HT1080 (cell line): Measurements from ENCODE around the gene SLC22A13. TPM values are rescaled to one million over a fixed set of nuclear protein-coding genes. Genes with fewer than 3 reads are reported as not detected.
"Not testable (repeated sequence)": the region's sequence is repeated elsewhere in the genome, so short reads cannot be mapped to it uniquely, and the experiment has no call there.

Source experiments
- DNase-seq: peaks from one replicate; pipeline ENCODE4 v3.0.0-alpha.2; 2015; ENCODE audit warnings: low read depth
- total RNA-seq: library from RNA; depleted of rRNA; stranded (reverse); fragments of >200 nt; shearing (Covaris generic); gene quantifications from 2 replicates; pipeline ENCODE4 v1.2.3, GENCODE V29; 2014

SLC22A13 gene
- total RNA-seq, 1 experiment from 2014 or later = not detected

DNA sequence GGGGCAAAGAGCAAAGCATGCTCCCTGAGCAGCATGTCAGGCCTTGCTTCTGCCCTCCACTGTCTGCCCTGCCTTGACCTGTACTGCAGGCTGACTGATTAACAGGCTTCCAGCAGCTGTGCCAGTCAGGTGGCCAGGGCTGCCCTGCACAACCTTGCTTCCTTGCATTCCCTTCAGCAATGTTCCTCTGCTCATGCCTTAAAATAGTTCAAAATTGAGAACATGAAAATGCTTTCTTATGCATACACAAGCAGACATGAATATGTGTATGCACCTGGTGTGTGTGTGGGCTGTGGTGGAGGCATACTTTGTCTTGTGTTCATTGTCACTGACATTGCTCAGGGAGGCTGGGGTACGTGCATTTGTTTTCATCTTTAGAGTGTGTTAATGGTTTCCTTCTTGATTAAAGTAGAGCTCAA, 1.2 kb upstream of the SLC22A13 start:
- no peak for DNase-seq

DNA sequence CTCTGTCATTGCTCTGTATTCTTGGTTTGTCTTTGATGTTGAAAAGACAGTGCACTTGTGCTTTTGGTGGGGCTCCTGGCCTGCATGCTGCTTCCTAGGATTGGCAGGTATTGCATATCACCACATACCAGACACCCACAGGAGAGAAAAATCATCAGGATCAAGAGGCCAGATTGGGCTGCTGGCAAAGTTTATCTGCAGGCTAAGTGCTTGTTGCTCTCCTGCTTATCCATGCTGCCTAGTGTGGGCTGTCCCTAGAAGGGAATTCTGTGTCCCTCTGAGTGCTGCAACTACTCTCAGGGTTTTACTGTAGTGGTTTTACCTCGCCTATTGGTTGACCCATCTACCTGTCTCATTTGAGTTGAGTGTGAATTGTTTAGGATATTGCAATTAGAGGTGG, 833 bp upstream of the SLC22A13 start:
- no peak for DNase-seq

DNA sequence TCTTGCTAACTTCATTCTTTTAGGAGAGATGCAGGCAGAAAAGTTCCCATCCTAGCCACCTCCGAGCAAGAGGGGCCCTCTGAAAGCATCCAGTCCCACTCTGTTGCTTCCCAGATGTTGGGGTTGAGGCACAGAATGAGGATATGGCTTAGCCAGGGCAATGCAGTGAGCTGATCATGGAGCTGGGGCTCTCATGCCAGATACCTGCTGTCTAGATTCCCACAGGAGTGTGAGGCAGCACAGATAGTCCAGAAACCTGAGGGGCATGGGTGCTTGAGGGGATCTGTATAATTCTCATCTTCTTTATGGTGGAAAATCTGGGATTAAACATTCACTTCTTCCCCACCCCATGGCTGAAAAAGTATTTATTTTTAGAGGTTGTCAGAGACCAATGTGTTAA, 1.2 kb downstream of the SLC22A13 start:
- no peak for DNase-seq

DNA sequence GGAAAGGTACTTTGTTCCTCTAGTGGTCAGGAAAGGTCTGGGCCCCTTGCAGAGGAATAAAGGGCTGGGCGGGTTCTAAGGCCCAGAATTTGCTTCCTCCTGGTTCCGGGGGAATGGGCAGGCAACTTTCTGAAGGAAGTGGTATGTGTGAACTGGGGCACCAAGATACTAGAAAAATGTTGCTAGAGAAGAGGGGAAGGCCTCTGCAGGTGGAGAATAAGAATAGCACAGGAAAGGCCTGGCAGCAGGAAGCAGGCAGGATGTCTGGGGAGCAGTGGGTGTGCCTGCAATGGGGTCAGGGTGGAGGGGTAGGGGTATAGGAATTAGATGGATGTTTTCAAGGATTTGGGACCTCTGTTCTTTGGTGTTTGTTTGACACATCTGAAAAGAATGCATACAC, 2.0 kb downstream of the SLC22A13 start:
- no peak for DNase-seq

DNA sequence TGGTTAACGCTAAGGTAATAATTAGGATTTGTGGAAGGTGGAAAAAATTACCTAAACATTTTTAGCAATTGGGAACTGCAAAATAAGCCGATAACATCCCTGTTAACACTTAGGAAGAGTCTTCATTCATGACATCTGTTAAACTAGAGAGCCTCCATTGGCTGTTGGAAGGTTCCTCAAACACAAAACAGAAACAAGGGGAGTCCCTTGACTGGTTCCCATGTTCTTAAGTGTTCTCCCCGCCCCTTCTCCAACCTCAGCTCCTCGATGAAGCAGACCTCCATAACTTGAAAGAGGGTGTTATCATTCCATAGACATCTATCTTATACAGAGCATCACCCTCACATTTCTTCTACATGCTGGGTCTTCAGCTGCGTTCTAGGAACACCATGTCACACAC, 2.5 kb downstream of the SLC22A13 start:
- DNase-seq = no peak

DNA sequence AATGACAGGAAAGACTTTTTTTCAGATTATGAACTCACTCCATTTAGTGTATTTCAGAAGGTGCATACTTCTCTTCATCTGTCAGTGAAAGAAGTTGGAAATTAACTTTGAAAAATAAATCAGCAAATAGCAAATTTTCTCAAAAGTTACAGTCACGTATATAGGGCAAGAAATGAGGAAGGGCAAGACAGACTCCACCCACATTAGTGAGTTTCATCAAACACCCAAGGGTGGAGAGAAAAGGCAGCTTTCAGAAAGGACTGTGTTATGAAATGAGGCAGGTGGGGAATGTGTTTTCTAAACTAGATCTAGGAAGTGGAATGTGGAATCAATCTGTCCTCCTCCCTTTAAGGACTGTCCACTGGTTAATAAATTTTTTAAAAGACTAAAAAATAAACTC, 2.9 kb downstream of the SLC22A13 start:
- DNase-seq = no peak

DNA sequence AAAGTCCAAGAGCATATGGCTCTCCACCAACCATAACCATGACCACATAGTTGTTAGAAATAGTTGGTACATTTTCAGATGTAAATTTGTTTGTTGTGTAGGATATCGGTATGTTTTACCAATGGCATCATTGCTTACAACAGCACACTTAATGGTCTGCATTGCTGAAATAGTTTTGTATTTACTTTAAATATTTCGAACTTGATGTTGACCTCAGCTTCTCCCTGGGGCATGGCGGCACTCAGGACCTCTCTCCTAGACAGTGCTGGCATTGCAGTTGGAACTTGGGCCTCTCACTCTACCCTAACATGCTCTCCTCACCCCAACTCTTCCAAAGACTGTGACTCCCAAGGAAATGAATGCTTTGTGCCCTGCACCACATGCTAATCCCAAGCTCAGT, 5.0 kb downstream of the SLC22A13 start:
- DNase-seq = no peak

DNA sequence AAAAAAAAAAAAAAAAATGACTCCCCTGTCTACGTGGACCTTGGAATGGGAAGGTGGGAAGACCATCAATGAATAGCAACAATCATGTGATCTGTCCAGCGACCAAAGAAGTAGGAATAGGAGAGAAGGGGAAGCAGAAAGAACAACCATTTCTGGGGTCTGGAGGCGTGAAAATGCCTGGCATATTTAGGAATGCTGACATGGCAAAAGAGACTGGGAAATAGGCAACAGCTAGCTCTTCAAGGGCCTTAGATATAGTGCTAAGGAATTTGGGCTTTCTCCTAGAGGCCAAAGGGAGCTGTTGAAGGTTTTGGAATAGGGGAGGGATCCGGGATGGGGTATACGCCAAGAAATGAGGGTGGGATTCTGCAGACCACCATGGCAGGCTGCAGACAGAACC, 5.9 kb downstream of the SLC22A13 start:
- no peak for DNase-seq

DNA sequence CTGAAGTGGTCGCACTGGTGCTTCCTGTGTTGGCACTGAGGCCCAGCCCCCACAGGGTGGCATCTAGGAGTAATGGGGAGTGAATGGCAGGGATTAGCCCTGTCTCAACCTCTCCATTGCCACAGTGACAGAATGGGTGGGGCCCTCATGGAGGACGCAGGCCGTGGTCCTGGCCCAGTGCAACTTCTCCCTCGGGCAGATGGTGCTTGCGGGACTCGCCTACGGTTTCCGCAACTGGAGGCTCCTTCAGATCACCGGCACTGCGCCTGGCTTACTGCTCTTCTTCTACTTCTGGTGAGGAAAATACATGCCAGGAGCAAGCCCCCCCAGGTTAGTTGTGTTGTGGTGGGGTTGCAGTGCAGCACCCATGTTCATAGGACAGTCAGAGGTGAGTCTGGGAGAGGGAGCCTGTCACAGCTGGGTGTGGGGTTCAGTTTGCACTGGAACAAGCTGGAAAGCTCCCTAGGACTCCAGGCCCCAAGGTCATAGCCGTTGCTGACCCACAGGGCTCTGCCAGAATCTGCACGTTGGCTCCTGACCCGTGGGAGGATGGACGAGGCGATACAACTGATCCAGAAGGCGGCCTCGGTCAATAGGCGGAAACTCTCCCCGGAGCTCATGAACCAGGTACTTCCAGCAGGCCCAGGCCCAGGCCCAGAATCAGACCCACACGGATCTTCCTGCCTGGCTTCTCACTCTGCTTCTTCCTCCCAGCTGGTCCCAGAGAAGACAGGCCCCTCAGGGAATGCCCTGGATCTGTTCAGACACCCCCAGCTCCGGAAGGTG, 9.4 kb downstream of the SLC22A13 start:
- no peak for DNase-seq

DNA sequence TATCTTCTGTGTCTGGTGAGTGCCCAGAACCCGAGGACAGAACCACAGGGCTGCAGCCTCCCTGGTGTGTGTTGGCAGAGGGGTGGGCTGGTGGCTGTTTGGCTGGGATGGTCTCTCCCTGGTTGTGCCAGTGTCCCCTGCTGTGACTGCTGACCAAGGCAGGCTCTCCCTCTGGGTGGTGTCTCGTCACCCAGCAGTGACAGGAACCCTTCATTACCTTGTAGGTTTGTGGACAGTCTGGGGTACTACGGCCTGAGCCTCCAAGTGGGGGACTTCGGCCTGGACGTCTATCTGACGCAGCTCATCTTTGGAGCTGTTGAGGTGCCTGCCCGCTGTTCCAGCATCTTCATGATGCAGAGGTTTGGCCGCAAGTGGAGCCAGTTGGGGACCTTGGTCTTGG, 10.0 kb downstream of the SLC22A13 start:
- no peak for DNase-seq

DNA sequence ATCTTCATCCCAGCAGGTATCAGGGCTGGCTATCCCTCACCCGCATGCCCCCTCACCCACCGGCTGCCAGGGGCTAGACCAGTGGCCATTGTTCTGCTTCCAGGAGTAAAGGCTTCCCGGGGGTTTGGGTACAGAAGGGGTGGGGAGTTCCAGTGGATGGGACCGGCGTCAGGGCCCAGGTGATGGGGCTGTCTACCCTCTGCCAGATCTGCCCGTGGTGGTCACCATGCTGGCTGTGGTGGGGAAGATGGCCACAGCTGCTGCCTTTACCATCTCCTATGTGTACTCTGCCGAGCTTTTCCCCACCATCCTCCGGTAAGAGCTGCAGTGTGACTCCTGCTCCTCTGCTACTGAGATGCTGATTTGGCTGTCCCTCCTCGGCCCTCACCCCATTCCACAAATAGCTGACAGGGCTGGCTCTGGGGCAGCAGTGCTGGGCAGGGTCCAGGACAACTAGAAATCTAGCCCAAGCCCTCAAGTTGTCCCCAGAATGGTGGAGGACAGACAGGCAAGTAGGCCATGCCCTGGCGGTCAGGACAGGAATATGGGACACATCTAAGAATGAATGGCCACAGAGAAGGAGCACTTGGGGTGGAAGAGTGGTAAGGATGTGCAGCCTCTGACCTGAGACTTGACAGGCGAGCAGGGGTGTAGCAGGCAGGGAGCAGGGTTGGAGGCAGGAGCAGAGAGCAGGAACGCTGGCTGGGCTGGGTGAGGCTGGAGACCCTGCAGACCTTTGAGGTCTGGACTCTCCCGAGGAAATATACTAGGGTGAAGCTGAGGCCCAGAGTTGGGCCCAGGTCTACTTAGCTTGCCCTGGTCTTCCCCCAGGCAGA, 10.7 kb downstream of the SLC22A13 start:
- no peak for DNase-seq

DNA sequence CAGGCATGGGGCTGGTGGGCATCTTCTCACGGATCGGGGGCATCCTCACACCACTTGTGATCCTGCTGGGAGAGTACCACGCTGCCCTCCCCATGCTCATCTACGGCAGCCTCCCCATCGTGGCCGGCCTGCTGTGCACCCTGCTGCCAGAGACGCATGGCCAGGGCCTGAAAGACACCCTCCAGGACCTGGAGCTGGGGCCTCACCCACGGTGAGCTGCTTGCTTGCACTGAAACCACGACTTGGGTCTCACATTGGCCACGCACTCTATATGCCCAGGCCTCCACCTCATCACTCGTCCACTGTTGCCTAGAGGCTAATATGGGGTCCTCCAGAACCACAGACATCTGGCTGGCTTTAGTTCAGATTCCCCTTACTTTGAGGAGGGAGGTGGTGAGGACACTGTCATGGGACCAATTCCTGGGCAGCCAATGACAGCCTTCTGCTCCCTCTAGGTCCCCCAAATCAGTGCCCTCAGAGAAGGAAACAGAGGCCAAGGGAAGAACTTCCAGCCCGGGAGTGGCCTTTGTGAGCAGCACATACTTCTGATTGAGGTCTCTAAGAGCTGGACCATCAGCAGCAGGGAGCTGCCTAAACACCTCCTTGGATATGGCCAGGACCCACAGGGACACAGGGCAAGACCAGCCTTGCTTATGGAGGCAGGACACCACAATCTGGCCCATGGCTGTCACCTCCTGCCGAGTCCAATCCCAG, 11.5 kb downstream of the SLC22A13 start:
- DNase-seq = no peak

DNA sequence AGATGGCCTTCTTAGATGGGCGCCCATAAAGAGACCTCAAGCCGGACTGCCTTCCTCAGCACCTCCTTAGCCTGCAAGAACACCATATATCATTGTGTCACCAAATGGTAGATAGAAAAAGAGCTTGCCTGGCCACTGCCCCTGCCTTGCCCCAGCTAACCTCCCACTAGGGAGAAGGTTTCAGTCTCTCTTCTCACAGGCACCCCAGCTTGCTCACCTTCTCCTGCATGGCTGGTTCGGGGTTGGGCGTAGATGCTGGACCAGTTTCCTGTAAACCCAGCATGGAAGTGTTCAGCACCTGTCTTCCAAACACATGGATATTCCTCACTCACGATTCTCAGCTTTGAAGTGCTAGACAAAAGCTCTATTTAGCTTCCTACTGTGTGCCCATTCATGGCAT, 13.2 kb downstream of the SLC22A13 start:
- DNase-seq = no peak

DNA sequence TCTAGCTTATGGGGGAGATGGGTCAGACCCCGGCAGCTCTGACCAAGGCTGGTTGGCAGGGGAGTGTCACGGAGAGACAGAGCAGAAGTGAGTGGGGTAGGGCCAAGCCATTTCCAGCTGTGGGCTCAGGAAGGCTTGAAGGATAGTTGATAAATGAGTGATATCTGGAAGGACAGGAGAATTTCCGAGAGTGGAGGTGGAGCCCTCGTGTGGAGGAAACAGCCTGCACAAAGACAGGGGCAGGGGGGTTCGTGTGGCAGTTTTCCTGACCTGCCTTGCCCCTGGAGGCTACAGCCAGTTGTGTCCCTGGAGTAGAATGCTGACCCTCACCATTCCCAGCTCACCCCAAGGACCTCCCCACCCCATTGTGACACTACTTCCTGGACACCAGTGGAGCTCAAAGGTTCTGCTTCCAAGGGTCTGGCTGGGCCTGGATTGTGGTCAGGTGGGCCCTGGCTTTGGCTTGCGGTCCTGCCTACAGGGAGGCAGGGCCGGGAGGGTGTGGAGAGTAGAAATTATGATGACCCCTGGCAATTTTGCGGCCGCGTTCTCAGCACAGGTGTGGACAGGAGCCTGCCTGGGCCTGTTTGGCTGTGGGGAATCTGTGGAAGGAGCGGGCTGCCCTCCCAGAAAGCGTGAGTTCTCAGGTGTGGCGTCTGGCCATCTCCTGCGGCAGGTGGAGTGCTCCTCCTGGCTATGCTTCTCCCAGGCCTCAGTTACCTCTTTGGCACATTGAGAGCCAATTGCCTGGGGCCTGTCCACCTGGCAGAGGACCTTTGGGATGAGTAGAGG, 16.5 kb downstream of the SLC22A13 start, which contains the start of gene SLC22A14:
Gene SLC22A14 (plus strand): TSS at position 400 of the 792 bp plus-strand sequence. CDS start 23,733 bp downstream, outside the sequence.
- no peak for DNase-seq

DNA sequence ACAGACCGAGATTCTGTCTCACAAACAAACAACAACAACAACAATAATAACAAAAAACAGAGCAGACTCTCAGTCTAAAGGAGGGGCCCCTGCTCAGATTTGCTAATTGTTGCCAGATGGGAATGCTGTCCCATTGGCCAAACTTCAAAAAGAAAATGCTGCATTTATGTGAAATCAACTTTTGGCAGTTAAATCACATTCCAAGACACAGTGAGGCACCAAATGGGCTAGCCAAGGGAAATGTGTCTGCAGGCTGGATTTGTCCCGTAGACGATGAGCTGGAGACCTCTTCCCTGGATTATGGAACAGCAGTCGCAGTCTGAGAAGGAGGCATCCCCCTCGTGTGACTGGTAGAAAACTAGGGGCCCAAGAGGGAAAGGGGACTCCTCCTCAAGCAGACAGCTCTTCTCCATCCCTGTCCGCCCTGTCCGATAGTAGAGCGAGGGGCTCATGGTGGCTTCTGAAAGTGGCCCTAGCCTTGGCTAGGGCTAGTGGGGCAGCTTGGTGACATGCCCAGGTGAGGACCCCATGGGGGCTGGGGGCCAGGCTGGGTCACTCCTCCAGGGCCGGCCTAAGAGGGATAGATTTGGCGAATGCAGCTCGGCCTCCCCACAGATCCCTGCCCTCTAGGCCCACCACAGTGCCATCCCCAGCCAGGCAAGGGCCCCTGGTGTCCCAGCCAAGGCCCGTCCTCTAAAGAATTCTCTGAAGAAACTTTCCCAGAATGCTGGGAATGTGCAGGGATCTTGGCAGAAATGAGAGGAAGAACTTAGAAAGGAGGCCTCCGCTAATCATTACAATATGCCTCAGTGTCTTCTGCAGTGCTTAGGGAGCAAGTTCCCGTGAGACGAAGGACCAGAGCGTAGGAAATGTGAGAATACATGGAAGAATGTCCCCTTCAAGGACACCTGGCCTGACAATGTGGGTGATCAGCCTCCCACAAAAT, 18.5 kb downstream of the SLC22A13 start:
- no peak for DNase-seq

DNA sequence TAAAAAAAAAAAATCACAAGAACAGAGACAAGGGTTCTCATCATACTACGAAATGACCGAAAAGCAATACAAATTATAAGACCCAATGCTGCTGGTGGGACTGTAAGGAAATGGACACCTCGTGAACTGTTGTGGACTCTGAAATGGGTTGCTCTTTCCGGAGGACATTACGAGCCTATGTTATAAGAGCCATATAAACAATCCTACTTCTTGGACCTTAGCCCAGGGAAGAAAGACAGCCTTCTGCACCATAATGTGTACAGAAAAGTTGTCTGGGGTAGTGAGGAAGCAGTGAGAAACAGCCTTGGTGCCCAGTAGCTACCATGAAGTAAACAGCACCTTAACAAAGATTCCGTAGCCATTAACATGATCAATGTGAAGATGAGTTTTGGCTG, 19.1 kb downstream of the SLC22A13 start:
- DNase-seq = no peak

DNA sequence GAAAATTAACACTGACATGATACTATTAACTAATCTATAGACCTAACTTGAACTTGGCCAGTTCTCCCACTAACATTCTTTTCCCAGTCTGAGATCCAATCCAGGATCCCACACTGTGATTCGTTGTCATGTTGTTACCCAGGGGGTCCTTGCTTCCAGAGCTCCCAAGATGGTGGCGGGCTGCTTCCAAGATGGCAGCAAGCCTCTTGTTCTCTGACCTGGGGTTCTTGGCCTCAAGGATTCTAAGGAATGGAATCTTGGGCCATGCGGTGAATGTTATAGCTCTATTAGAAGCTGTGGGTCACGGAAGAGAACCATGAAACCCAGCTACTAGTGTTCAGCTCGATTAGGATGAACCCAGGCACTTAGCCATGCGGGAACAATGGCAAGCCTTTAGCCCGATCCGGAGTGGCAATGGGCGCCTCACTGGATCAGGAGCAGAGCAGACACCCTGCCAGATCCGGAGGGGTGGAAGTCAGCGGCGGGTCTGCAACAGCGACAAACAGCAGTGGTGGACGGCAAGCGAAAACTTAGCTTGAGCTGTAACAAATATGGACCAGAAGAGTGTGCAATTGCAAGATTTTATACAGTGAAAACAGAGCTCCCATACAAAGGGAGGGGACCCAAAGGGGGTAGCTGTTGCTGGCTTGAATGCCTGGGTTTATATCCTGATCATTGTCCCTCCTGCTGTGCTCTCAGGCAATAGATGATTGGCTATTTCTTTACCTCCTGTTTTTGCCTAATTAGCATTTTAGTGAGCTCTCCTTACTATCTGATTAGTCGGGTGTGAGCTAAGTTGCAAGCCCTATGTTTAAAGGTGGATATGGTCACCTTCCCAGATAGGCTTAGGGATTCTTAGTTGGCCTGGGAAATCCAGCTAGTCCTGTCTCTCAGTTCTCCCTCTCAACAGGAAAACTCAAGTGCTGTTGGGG, 23.9 kb downstream of the SLC22A13 start:
- DNase-seq = not testable (repeated sequence)

DNA sequence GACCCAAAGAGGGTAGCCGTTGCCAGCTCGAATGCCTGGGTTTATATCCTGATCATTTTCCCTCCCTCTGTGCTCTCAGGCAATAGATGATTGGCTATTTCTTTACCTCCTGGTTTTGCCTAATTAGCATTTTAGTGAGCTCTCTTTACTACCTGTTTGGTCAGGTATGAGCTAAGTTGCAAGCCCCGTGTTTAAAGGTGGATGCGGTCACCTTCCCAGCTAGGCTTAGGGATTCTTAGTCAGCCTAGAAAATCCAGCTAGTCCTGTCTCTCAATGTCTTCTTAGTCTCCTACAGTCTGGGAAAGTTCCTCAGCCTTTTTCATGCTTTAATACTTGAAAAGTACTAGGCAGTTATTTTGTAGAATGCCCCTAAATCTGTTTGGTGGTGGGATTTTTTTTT, 31.4 kb downstream of the SLC22A13 start:
- not testable (repeated sequence) for DNase-seq

DNA sequence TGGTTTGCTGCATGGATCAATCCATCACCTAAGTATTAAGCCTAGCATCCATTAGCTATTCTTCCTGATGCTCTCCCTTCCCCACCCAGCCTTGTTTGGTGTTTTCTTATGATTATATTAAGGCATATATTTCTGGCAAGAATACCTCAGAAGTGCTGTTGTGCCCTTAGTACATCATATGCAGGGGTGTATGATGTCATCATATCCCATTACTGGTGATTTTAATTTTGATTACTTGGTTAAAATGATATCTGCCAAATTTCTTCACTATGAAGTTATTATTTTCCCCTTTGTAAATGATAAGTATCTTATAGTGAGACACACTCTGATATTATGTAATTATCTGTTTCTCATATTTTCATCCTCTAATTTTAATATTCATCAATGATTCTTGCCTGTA, 31.9 kb downstream of the SLC22A13 start:
- DNase-seq = no peak
